GM04503 (cell line): ENCODE data around the gene CDR2L.
"Not testable (repeated sequence)": the region's sequence is repeated elsewhere in the genome, so short reads cannot be mapped to it uniquely, and the experiment has no call there.

Source experiments
- DNase-seq: peaks from one replicate; pipeline ENCODE4 v3.0.0-alpha.2; 2012; ENCODE audit warnings: low read depth

CDR2L gene

GRCh38 chr17:74981979-74982662 lies 5.3 kb upstream of the CDR2L start:
- no peak for DNase-seq

- DNase-seq: not testable (repeated sequence)
These were observed 4.6 kb upstream of the CDR2L start for GRCh38 chr17:74982663-74983313.

DNA sequence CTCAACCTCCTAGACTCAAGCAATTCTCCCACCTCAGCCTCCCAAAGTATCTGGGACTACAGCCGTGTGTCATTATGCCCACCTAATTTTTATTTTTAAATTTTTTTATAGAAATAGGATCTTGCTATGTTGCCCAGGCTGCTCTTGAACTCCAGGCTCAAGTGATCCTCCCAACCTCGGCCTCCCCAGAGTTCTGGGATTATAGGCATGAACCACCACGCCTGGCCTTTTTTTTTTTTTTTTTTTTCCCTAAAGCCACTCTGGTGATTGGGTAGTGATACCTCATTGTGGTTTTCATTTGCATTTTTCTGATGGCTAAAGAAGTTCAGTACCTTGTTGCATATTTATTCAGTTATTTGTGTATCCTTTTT lies 1.2 kb upstream of the CDR2L start:
- DNase-seq: no peak

DNA sequence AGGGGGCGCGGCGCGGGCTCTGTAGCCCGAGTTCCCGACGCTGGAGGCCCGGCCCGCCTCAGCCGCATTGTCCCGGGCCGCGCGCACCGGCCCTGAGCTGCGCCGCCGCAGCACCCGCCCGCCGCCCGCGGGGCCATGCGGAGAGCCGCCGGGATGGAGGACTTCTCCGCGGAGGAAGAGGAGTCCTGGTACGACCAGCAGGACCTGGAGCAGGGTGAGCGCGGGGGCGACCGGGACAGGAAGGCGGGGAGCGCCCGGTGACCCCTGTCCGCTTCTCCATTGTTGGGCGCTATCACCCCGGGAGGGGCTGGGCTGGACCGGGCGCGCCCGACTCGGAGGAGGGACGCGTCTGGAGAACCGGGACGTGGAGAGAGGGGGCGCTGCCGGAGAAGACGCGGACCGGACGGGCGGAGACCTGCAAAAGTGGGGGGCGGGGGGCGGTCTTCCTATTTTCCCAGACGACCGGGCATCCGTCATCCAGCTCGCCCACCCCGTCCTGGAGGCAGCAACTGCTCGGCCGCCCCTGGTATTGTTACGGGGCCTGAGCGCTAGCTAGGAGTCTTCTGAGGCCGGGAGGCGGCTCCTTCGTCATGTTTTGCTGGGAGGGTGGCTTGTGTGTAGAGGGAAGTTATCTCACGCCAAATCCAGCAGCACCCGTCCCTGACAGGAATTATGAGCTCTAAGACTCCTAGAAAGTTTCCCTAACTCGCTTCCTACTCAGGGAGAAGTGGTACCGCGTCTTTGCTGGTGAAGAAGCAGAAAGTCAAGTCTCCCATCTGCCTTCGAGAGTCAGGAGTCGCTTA lies 678 bp downstream of the CDR2L start:
- no peak for DNase-seq

DNA sequence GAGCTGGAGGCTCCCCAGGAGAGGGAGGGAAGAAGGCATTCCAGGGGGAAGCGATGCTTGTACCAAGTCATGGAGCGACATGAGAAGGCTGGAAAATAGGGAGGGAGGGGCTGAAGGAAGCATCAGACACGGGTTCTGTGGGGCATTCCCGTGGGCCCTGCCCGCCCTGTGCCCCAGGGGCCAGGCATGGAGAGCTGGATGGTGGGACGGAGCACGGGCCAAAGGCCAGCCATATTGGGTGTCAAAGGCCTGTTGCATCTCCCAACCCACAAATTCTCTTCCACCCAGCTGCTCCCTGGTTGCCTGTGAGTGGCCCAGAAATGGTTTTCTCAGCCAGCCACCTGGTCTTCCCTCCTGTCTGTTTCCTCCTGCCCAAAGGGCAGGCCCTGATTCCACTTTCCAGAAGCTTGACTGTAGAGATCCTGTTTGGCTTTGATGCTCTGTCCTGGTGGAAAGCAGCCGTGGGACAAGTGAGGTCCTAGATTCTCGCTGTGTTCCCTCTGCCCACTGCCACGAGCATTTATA lies 3.2 kb downstream of the CDR2L start:
- DNase-seq: no peak

DNA sequence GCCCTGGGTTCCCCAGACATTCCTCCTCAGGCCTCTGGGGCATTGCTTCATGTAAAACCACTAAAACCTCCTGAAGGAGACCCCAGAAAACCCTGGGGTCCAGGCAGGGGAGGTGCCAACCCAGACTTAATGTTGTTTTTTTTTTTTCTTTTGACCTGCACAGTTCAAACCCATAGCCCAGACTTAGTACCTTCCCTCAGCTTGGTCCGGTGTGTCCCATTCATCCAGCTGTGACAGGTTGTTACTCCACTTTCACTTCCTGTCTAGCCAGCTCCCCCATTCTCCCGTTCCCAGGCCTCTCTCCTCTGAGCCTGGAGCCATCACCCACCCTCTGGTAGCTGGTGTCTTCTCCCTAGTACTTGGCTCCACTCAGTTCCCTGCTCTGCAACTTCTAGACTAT lies 4.8 kb downstream of the CDR2L start:
- DNase-seq: no peak

DNA sequence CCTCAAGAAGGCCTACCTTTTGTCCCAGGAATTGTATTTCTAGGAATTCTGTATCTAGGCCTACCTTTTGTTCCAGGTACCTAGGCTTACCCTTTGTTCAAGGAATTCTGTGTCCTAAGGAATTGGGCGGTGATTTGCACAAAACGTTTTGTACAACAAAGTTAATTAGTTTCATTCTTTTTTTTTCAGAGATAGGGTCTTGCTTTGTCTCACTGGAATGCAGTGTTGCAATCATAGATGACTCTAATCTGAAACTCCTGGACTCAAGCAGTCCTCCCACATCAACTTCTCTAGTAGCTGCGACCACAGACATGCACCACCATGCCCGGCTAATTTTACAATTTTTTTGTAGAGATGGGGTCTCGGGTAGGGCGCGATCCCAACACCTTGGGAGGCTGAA lies 7.0 kb downstream of the CDR2L start:
- no peak for DNase-seq

DNA sequence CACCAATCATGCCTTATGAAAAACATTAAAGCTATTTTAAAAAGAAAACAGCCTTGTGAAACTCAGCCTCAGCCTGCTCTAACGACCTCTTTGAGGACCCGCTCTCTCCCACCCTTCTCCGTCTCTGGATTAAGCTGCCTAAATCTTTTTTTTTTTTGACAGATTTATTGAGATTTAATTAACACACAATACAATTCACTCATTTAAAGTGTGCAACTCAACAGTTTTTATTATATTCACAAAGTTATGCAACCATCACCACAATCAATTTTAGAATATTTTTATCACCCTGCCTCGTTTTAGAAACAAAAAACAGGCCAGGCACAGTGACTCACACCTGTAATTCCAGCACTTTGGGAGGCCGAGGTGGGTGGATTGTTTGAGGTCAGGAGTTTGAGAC lies 8.4 kb downstream of the CDR2L start:
- DNase-seq: no peak

DNA sequence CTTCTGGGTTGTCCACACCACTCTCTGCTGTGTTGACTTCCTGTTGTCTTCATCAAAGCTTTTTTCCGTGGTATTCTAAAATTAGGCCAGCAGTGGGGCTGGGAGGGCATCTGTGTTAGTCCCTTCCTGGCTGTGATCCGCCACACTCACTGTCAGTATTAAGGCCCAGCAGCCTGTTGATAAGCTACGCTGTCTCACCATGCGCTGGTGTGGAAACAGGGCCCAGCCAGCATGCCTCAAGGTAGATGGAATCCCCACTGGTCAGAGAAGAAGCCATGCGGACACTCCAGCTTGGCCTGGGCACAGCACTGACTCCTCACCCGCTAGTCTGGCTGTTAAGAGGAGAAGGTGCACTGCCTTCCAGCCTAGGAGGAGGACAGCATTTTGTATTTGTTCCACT lies 11.4 kb downstream of the CDR2L start:
- DNase-seq: no peak

GRCh38 chr17:74999523-74999922 lies 12.1 kb downstream of the CDR2L start:
- DNase-seq: no peak

- no peak for DNase-seq
These were observed 14.7 kb downstream of the CDR2L start for GRCh38 chr17:75001915-75002843.

DNA sequence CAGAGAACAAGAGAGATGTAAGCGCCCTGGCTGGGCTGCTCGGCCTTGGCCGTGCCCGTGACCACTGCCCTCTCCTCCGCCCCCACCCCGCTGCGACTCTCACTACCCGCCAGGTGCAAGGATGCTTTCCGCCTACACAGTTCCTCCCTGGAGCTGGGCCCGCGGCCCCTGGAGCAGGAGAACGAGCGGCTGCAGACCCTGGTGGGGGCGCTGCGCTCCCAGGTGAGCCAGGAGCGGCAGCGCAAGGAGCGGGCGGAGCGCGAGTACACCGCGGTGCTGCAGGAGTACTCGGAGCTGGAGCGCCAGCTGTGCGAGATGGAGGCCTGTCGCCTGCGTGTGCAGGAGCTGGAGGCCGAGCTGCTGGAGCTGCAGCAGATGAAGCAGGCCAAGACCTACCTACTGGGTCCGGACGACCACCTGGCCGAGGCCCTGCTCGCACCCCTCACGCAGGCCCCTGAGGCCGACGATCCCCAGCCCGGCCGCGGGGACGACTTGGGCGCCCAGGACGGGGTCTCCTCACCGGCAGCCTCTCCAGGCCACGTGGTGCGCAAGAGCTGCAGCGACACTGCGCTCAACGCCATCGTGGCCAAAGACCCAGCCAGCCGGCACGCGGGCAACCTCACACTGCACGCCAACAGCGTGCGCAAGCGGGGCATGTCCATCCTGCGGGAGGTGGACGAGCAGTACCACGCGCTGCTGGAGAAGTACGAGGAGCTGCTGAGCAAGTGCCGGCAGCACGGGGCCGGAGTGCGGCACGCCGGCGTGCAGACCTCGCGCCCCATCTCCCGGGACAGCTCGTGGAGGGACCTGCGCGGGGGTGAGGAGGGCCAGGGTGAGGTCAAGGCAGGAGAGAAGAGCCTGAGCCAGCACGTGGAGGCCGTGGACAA lies 15.9 kb downstream of the CDR2L start:
- DNase-seq: no peak

- no peak for DNase-seq
These were observed 16.5 kb downstream of the CDR2L start for GRCh38 chr17:75003957-75004355.

DNA sequence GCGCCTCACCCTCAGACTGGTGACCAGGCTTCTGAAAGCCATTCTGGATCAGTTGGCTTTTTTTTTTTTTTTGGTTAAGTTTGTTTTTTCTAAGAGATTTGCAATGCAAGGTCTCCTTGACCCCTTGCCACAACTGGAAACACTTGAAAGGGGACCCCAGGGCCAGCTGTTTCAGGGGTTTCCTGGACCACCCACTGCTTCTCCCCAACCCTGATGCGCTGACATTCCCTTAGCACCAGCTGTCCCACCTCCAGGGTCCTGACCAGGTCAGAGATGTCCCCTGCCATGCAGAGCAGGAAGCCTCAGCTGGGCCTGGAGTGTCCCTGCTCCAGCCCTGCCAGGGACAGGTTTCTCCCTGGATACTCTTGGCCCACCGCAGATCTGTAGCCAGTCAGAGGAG lies 16.9 kb downstream of the CDR2L start:
- no peak for DNase-seq

DNA sequence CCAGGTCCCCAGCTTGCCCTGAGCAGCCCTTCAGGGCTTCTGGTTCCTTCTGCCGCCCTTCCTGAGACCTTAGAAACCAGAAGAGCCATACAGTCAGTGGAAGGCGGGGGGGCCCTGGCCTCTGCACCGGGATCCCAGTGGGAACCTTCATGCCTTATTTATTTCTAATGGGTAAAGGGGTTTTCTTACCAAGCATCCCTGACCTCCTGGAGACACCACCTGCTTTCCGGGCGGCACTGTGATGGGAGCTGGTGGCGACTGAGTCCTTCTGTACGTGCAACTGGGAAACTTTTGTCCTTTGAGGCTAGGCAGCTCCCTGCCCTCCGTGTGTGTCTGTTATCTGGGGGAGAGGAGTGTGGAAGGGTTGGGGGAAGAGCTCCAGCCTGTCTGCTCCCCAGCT lies 17.9 kb downstream of the CDR2L start:
- DNase-seq: no peak

- not testable (repeated sequence) for DNase-seq
These were observed 18.7 kb downstream of the CDR2L start for GRCh38 chr17:75006084-75006483.

DNA sequence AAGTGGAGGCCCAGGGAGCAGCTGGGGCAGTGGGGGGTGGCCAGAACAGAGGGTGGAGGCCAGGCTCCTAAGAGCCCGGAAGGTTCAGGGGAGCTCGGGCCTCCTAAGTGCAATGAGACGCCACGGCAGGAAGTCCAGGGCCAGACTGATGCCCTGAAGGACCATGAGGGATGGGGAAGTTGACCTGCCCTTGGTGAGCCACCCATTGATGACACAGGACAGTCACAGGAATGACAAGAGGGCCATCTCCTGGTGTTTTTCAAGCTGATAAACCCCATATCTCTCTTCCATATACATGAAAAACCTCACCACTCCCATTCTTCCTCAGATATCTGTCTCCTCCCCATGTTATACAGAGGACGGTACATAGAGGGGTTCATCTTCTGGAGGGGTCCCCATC lies 19.2 kb downstream of the CDR2L start:
- no peak for DNase-seq

DNA sequence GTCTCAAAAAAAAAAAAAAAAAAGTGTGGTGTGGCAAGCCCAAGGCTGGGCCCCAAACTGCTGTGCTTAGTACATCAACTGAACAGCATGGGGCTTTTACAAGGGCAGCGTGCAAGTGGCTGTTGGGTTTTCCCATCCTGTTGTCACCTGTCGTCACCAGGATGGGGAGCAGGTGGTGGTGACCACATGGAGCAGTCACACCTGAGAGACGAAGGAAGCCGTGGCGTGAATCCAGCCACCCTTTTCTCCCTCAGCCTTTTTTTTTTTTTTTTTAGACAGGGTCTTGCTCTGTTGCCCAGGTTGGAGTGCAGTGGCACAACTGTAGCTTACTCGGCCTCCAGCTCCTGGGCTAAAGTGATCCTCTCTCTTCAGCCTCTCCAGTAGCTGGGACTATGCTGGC lies 20.9 kb downstream of the CDR2L start:
- no peak for DNase-seq

DNA sequence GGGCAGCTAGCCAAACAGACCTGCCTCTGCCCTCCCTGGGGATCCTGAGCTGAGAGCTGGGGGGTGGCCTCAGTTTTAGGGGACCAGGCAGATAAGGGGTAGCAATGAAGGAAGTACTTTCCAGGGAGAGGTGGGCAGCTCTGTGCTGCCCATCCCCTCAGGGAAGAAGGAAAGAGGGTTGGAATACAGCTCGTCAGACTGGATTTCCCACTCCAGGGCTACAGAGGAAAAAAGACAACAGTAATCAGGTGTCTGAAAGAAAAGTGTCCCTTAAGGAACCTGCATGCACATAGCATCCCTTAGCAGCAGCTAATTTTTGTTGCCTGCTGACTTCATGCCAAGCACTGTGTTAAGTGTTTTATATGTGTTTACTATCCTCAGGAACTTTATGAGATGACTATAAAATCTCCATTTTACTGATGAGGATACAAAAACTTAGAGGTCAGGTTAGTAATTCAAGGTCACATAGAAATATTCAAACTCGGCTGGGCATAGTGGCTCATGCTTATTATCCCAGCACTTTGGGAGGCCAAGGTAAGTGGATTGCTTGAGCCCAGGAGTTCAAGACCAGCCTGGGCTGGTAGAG lies 21.8 kb downstream of the CDR2L start:
- no peak for DNase-seq

- no peak for DNase-seq
These were observed 23.4 kb downstream of the CDR2L start for GRCh38 chr17:75010683-75011400.
